ENCODE measurements around the gene NCKAP1. TPM values are rescaled to one million over a fixed set of nuclear protein-coding genes. Genes with fewer than 3 reads are reported as not detected.

NCKAP1 gene
- total and polyA plus RNA-seq, 2 donors (not counting 3 experiments of a cell fraction or from before 2014, with no cell fraction given) = 49.4 to 130 TPM

DNA sequence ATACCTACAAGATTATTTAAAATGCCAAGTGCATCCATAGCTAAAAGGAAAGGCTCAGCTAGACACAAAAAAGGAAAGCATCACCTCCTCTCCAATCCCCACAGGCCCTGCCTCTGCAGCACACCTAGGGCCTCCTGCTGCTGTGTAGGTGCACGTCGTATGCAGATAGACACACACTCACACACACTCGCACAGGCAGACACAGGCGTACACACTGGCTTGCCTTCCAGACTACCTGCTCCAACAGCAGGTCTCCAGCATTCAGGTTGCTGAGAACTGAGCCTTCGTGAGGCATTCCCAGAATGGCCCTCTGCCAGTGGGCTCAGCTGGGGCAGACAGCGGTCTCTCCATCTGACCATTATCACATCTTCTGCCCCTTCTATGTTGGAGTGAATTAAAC lies 136.5 kb downstream of the NCKAP1 start:
- intact Hi-C loops (cut with micrococcal nuclease) (no loop called here), dilution Hi-C loops (cut with MboI; ENCODE audit: extremely low pct_ligation_motif_present, low sequenced_read_pairs) (no loop called here)
- FAIRE-seq (no peak), DNase-seq (ENCODE audit: low read depth, low spot score) (no peak)
- no TSS peak for BruUV-seq (replicated peaks)
- H3K27ac ChIP-seq (ENCODE audit: insufficient read depth, low read depth, low read length) = no peak overlapping the region
- TF ChIP-seq POLR2A (IDR thresholded peaks at IDR 0.05; ENCODE audit: low read depth, low read length) (no peak), FOS (IDR thresholded peaks at IDR 0.05; ENCODE audit: borderline replicate concordance, insufficient read depth, low read length) (no peak), EZH2 (IDR thresholded peaks at IDR 0.05; ENCODE audit: borderline replicate concordance, low read depth, low read length, severe bottlenecking) (no peak), POLR2AphosphoS5 (IDR thresholded peaks at IDR 0.05; ENCODE audit: insufficient read depth, low read depth, low read length) (no peak), JUN (IDR thresholded peaks at IDR 0.05; ENCODE audit: borderline replicate concordance, insufficient read depth, insufficient read length, low read depth) (no peak), MYC (IDR thresholded peaks at IDR 0.05; ENCODE audit: low read depth, low read length) (no peak), GATA2 (IDR thresholded peaks at IDR 0.05; ENCODE audit: insufficient read depth, insufficient read length, low read depth, low read length) (no peak)
- TF ChIP-seq, protein P1, sequence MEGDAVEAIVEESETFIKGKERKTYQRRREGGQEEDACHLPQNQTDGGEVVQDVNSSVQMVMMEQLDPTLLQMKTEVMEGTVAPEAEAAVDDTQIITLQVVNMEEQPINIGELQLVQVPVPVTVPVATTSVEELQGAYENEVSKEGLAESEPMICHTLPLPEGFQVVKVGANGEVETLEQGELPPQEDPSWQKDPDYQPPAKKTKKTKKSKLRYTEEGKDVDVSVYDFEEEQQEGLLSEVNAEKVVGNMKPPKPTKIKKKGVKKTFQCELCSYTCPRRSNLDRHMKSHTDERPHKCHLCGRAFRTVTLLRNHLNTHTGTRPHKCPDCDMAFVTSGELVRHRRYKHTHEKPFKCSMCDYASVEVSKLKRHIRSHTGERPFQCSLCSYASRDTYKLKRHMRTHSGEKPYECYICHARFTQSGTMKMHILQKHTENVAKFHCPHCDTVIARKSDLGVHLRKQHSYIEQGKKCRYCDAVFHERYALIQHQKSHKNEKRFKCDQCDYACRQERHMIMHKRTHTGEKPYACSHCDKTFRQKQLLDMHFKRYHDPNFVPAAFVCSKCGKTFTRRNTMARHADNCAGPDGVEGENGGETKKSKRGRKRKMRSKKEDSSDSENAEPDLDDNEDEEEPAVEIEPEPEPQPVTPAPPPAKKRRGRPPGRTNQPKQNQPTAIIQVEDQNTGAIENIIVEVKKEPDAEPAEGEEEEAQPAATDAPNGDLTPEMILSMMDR (IDR thresholded peaks at IDR 0.05; ENCODE audit: extremely low read depth in 1 of 2, insufficient read depth in 1 of 2, low read depth in 1 of 2, low read length in 2 of 2) = no peak
- TF ChIP-seq, protein P2, sequence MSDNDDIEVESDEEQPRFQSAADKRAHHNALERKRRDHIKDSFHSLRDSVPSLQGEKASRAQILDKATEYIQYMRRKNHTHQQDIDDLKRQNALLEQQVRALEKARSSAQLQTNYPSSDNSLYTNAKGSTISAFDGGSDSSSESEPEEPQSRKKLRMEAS (IDR thresholded peaks at IDR 0.05; ENCODE audit: insufficient read depth, insufficient read length) = no peak
- H3K9me3 ChIP-seq (replicated peaks; ENCODE audit: control insufficient read depth, insufficient read depth, low read length) = no peaks in the 10 kb centered on the region
- H3K9ac ChIP-seq (replicated peaks; ENCODE audit: extremely low read depth, insufficient read depth, low read length) = no peak overlapping the region
- no peaks in the 10 kb centered on the region for H3K27me3 ChIP-seq (ENCODE audit: control insufficient read depth in 2 of 2, insufficient read depth in 2 of 2, low read length in 2 of 2)
- POLR2A ChIA-PET = interaction anchor here (0.7 kb wide), 1 partner anchor 19 kb away, joined by 4 read pairs; no protein-coding TSS in a partner anchor
- no peaks in the 10 kb centered on the region for H3K36me3 ChIP-seq (ENCODE audit: control insufficient read depth in 2 of 2, extremely low read depth in 1 of 2, insufficient read depth in 2 of 2, low read length in 2 of 2)
- H3K9me1 ChIP-seq (replicated peaks; ENCODE audit: control insufficient read depth, extremely low read depth, insufficient read depth, low read length) = no peaks in the 10 kb centered on the region
- no peak overlapping the region for H2AFZ ChIP-seq (ENCODE audit: low read depth, low read length)
- CTCF ChIA-PET = interaction anchor here (1.5 kb wide), 1 partner anchor 78 kb away, joined by 4 read pairs; no protein-coding TSS in a partner anchor
- H3K4me1 ChIP-seq (ENCODE audit: control insufficient read depth, extremely low read depth, insufficient read depth, low read length) = no peaks in the 10 kb centered on the region
- H4K20me1 ChIP-seq (replicated peaks; ENCODE audit: control insufficient read depth, extremely low read depth, insufficient read depth, low read length) = no peaks in the 10 kb centered on the region
- H3K4me3 ChIP-seq (replicated peaks in 1 of 3; ENCODE audit: insufficient read depth in 1 of 3, low read depth in 1 of 3, low read length in 3 of 3) = no peak overlapping the region
- no peak overlapping the region for H3K4me2 ChIP-seq (ENCODE audit: insufficient read depth, low read length)
- H3K79me2 ChIP-seq (ENCODE audit: control insufficient read depth, insufficient read depth, low read length) = no peaks in the 10 kb centered on the region

Data from endothelial cell of umbilical vein (primary cell).